ENCODE results near the gene SMARCD3. TPM values are rescaled to one million over a fixed set of nuclear protein-coding genes. Genes with fewer than 3 reads are reported as not detected.

The SMARCD3 gene
- total and polyA plus RNA-seq, 9 of the 15 experiments (the other 6 are each of a cell fraction or from before 2014, with no cell fraction given) = 0.43 to 3.6 (median 2.6) TPM

DNA sequence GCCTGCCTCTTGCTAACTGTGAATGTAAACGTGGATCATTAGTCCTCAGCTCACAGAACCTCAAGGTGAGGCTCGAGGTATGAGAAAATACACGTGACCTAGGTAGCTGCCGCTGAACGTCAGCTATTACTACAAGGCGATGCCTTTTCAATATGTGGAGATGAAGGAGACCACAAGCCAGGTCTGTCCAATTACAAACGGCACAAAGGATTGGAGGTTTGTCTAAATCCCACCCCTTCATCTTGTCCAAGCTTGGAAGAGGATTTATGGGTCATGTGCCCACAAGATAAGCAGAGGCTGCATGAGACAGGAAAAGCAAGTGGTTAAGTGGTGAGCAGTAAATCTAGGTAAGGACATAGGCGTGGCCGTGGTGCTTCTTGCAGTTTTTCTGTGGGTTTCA, 41.6 kb downstream of the SMARCD3 start (continued):
- TF ChIP-seq, protein P1, sequence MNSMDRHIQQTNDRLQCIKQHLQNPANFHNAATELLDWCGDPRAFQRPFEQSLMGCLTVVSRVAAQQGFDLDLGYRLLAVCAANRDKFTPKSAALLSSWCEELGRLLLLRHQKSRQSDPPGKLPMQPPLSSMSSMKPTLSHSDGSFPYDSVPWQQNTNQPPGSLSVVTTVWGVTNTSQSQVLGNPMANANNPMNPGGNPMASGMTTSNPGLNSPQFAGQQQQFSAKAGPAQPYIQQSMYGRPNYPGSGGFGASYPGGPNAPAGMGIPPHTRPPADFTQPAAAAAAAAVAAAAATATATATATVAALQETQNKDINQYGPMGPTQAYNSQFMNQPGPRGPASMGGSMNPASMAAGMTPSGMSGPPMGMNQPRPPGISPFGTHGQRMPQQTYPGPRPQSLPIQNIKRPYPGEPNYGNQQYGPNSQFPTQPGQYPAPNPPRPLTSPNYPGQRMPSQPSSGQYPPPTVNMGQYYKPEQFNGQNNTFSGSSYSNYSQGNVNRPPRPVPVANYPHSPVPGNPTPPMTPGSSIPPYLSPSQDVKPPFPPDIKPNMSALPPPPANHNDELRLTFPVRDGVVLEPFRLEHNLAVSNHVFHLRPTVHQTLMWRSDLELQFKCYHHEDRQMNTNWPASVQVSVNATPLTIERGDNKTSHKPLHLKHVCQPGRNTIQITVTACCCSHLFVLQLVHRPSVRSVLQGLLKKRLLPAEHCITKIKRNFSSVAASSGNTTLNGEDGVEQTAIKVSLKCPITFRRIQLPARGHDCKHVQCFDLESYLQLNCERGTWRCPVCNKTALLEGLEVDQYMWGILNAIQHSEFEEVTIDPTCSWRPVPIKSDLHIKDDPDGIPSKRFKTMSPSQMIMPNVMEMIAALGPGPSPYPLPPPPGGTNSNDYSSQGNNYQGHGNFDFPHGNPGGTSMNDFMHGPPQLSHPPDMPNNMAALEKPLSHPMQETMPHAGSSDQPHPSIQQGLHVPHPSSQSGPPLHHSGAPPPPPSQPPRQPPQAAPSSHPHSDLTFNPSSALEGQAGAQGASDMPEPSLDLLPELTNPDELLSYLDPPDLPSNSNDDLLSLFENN (IDR thresholded peaks at IDR 0.05; ENCODE audit: low read depth in 2 of 2, low read length in 2 of 2) = peak in 1 of 2 experiments; percentile 65; a peak in 1 of 4 replicates
- TF ChIP-seq ZNF511 (CRISPR knock-in tag; IDR thresholded peaks at IDR 0.05) = no peak
- TF ChIP-seq, protein P2, sequence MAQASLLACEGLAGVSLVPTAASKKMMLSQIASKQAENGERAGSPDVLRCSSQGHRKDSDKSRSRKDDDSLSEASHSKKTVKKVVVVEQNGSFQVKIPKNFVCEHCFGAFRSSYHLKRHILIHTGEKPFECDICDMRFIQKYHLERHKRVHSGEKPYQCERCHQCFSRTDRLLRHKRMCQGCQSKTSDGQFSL (CRISPR knock-in tag; IDR thresholded peaks at IDR 0.05) = no peak
- TF ChIP-seq, protein P2 (tag; IDR thresholded peaks at IDR 0.05) = no peak
- TF ChIP-seq TAF9B (IDR thresholded peaks at IDR 0.05; ENCODE audit: partially characterized antibody) = no peak
- no peak for TF ChIP-seq ZNF140 (CRISPR knock-in tag; IDR thresholded peaks at IDR 0.05)
- TF ChIP-seq, protein P3, sequence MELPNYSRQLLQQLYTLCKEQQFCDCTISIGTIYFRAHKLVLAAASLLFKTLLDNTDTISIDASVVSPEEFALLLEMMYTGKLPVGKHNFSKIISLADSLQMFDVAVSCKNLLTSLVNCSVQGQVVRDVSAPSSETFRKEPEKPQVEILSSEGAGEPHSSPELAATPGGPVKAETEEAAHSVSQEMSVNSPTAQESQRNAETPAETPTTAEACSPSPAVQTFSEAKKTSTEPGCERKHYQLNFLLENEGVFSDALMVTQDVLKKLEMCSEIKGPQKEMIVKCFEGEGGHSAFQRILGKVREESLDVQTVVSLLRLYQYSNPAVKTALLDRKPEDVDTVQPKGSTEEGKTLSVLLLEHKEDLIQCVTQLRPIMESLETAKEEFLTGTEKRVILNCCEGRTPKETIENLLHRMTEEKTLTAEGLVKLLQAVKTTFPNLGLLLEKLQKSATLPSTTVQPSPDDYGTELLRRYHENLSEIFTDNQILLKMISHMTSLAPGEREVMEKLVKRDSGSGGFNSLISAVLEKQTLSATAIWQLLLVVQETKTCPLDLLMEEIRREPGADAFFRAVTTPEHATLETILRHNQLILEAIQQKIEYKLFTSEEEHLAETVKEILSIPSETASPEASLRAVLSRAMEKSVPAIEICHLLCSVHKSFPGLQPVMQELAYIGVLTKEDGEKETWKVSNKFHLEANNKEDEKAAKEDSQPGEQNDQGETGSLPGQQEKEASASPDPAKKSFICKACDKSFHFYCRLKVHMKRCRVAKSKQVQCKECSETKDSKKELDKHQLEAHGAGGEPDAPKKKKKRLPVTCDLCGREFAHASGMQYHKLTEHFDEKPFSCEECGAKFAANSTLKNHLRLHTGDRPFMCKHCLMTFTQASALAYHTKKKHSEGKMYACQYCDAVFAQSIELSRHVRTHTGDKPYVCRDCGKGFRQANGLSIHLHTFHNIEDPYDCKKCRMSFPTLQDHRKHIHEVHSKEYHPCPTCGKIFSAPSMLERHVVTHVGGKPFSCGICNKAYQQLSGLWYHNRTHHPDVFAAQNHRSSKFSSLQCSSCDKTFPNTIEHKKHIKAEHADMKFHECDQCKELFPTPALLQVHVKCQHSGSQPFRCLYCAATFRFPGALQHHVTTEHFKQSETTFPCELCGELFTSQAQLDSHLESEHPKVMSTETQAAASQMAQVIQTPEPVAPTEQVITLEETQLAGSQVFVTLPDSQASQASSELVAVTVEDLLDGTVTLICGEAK (IDR thresholded peaks at IDR 0.05) = no peak
- TF ChIP-seq, protein P3 (CRISPR knock-in tag; IDR thresholded peaks at IDR 0.05) = no peak
- TF ChIP-seq ZNF316 (IDR thresholded peaks at IDR 0.05) = no peak
- peak; percentile 60 for TF ChIP-seq CREM (IDR thresholded peaks at IDR 0.05; ENCODE audit: low read depth)
- no peak for TF ChIP-seq CHD4 (IDR thresholded peaks at IDR 0.05; ENCODE audit: insufficient read depth, insufficient replicate concordance, low read depth, low read length, poor library complexity, severe bottlenecking)
- peak; percentile 73; the same call in 1 of the 2 replicates for TF ChIP-seq ESRRA (IDR thresholded peaks at IDR 0.05; ENCODE audit: borderline replicate concordance, low read depth)
- no peak for TF ChIP-seq RBM17 (IDR thresholded peaks at IDR 0.05; ENCODE audit: borderline replicate concordance, low read depth, low read length)
- no peak for TF ChIP-seq KAT8 (IDR thresholded peaks at IDR 0.05; ENCODE audit: low read depth)
- no peak for TF ChIP-seq RBM15 (IDR thresholded peaks at IDR 0.05; ENCODE audit: insufficient read depth, low read length)

Data from K562 (cell line).